Fibroblast of lung (primary cell): ENCODE results near the gene FHIT.

Experiments
- CTCF ChIP-seq, 2 donors: IDR thresholded peaks in 1 of 2; conservative IDR thresholded peaks in 1 of 2; 1 replicate in 1 of 2; 2 replicates in 1 of 2; pipeline ENCODE4 v1.5.1; 2011 to 2012; ENCODE audit warnings: low read length in 2 of 2, control low read depth in 1 of 2, inconsistent platforms in 1 of 2, low read depth in 1 of 2, mild to moderate bottlenecking in 1 of 2
- EZH2 ChIP-seq: IDR thresholded peaks from 2 replicates; pipeline ENCODE4 v1.5.1; 2012; ENCODE audit warnings: low read length, control low read depth, mild to moderate bottlenecking; ENCODE audit errors: missing control alignments

GRCh38 chr3:59753808-59754450 is 1497.3 kb downstream of the FHIT start:
- TF ChIP-seq CTCF (conservative IDR thresholded peaks at IDR 0.05 in 1 of 2, IDR thresholded peaks at IDR 0.05 in 1 of 2; ENCODE audit: low read depth in 1 of 2, low read length in 2 of 2) (no peak), EZH2 (no peak)
